Ishikawa (cell line): ENCODE results near the gene SMURF1.

Experiments
- CEBPB ChIP-seq: IDR thresholded peaks from 2 replicates; pipeline ENCODE4 v1.6.1; 2012
- CREB1 ChIP-seq: IDR thresholded peaks from 2 replicates; pipeline ENCODE4 v1.6.1; 2012; ENCODE audit warnings: low read depth
- EGR1 ChIP-seq: IDR thresholded peaks from 2 replicates; pipeline ENCODE4 v1.6.1; 2012
- EP300 ChIP-seq: IDR thresholded peaks from 2 replicates; pipeline ENCODE4 v1.6.1; 2012; ENCODE audit warnings: borderline replicate concordance
- FOXM1 ChIP-seq: IDR thresholded peaks from 2 replicates; pipeline ENCODE4 v1.6.1; 2012; ENCODE audit warnings: low read depth, borderline replicate concordance
- NFIC ChIP-seq: IDR thresholded peaks from 2 replicates; pipeline ENCODE4 v1.6.1; 2012
- RAD21 ChIP-seq: IDR thresholded peaks from 2 replicates; pipeline ENCODE4 v1.6.1; 2012; ENCODE audit warnings: low read depth
- TAF1 ChIP-seq: IDR thresholded peaks from 2 replicates; pipeline ENCODE4 v1.6.1; 2012; ENCODE audit warnings: low read depth, mild to moderate bottlenecking
- TCF12 ChIP-seq: IDR thresholded peaks from 2 replicates; pipeline ENCODE4 v1.6.1; 2012; ENCODE audit warnings: low read depth
- TEAD4 ChIP-seq: IDR thresholded peaks from 2 replicates; pipeline ENCODE4 v1.6.1; 2012
- YY1 ChIP-seq: IDR thresholded peaks from 2 replicates; pipeline ENCODE4 v1.6.1; 2012; ENCODE audit warnings: low read depth
- ZBTB7A ChIP-seq: IDR thresholded peaks from 2 replicates; pipeline ENCODE4 v1.6.1; 2012; ENCODE audit warnings: low read depth
- TF ChIP-seq, protein P1 (sequence below): IDR thresholded peaks from 2 replicates; pipeline ENCODE4 v1.6.1; 2012
- TF ChIP-seq, protein P2 (sequence below): IDR thresholded peaks from 2 replicates; pipeline ENCODE4 v1.6.1; 2012
- TF ChIP-seq, protein P3 (sequence below): IDR thresholded peaks from 2 replicates; pipeline ENCODE4 v1.6.1; 2012; ENCODE audit warnings: low read depth, mild to moderate bottlenecking

SMURF1 gene

DNA sequence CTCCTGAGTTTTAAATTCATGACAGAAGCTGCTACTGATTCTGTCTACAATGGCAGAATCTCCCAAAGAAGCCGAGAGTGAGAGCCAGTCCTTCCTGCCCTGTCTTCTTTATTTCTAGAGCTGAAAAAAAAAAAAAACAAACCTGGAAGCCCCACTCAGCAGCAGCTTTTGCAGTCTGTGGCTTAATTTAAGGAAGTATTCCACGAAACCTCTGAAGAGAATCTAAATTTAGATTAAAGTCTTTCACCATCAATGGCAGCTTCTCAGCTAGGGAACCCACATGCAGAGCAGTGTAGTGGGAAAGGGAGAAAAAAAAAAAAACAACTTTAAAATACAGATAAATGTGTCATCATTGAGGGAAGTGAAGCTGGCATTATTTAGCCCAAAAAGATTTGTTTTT lies 23.4 kb downstream of the SMURF1 start:
- TF ChIP-seq CREB1 (no peak), TEAD4 (no peak), YY1 (no peak), TCF12 (no peak), RAD21 (no peak), EP300 (no peak), TAF1 (no peak), NFIC (no peak), FOXM1 (no peak), EGR1 (no peak)
- TF ChIP-seq, protein P1, sequence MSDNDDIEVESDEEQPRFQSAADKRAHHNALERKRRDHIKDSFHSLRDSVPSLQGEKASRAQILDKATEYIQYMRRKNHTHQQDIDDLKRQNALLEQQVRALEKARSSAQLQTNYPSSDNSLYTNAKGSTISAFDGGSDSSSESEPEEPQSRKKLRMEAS, result no peak
- TF ChIP-seq, protein P2, sequence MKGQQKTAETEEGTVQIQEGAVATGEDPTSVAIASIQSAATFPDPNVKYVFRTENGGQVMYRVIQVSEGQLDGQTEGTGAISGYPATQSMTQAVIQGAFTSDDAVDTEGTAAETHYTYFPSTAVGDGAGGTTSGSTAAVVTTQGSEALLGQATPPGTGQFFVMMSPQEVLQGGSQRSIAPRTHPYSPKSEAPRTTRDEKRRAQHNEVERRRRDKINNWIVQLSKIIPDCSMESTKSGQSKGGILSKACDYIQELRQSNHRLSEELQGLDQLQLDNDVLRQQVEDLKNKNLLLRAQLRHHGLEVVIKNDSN, result no peak

DNA sequence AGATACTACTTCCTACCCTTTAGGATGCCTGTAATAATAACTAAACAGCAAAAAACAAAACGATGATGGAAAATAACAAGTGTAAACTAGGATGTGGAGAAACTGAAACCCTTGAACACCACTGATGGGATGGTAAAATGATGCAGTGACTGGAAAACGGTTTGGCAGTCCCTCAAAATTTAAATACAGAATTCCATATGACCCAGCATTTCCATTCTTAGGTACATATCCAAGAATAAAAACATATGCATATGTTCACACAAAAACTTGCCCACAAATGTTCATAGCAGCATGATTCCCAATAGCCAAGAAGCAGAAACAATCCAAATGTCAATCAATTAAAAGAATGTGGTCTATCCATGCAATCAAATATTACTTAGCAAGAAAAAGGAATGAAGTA lies 25.8 kb downstream of the SMURF1 start:
- TF ChIP-seq YY1 (no peak), EP300 (no peak), TEAD4 (no peak), EGR1 (no peak), ZBTB7A (no peak), NFIC (no peak), RAD21 (no peak), TAF1 (no peak), TCF12 (no peak), CREB1 (no peak), FOXM1 (no peak)
- TF ChIP-seq, protein P2, result no peak
- TF ChIP-seq, protein P3, sequence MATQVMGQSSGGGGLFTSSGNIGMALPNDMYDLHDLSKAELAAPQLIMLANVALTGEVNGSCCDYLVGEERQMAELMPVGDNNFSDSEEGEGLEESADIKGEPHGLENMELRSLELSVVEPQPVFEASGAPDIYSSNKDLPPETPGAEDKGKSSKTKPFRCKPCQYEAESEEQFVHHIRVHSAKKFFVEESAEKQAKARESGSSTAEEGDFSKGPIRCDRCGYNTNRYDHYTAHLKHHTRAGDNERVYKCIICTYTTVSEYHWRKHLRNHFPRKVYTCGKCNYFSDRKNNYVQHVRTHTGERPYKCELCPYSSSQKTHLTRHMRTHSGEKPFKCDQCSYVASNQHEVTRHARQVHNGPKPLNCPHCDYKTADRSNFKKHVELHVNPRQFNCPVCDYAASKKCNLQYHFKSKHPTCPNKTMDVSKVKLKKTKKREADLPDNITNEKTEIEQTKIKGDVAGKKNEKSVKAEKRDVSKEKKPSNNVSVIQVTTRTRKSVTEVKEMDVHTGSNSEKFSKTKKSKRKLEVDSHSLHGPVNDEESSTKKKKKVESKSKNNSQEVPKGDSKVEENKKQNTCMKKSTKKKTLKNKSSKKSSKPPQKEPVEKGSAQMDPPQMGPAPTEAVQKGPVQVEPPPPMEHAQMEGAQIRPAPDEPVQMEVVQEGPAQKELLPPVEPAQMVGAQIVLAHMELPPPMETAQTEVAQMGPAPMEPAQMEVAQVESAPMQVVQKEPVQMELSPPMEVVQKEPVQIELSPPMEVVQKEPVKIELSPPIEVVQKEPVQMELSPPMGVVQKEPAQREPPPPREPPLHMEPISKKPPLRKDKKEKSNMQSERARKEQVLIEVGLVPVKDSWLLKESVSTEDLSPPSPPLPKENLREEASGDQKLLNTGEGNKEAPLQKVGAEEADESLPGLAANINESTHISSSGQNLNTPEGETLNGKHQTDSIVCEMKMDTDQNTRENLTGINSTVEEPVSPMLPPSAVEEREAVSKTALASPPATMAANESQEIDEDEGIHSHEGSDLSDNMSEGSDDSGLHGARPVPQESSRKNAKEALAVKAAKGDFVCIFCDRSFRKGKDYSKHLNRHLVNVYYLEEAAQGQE, result no peak

DNA sequence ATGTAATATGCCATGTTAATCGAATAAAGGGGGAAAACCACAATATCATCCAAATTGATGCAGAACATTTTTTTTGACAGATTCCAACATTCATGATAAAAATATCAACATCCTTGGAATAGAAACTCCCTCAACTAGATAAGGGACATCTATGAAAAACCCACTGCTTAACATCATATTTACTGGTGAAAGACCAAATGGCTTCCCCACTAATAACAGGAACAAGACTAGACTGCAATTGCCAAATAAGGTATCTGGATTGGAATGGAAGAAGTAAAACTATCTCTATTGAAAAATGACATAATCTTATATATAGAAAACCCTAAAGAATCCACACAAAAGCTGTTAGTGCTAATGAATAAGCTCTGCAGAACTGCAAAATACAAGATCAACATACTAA lies 27.8 kb downstream of the SMURF1 start:
- TF ChIP-seq CREB1, result no peak
- TF ChIP-seq RAD21, result no peak
- TF ChIP-seq YY1, result no peak
- TF ChIP-seq CEBPB, result no peak
- TF ChIP-seq, protein P2, result no peak
- TF ChIP-seq TCF12, result no peak
- no peak for TF ChIP-seq EGR1
- TF ChIP-seq ZBTB7A, result no peak
- TF ChIP-seq, protein P1, result no peak
- no peak for TF ChIP-seq EP300
- TF ChIP-seq FOXM1, result no peak
- TF ChIP-seq TEAD4, result no peak
- TF ChIP-seq, protein P3, result no peak
- no peak for TF ChIP-seq TAF1
- no peak for TF ChIP-seq NFIC

DNA sequence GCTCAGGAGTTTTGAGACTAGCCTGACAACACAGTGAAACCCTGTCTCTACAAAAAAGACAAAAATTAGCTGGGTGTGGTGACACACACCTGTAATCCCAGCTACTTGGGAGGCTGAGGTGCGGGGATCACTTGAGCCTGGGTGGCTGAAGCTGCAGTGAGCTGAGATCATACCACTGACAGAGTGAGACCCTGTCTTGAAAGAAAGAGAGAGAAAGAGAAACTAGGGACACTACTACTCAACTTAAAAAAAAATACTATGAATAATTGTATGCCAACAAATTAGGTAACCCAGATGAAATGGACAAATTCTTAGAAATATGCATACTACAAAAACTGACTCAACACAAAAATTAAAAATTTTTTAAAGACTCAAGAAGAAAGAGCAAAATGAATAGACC lies 28.5 kb downstream of the SMURF1 start:
- TF ChIP-seq CREB1, result no peak
- TF ChIP-seq TCF12, result no peak
- no peak for TF ChIP-seq EP300
- no peak for TF ChIP-seq CEBPB
- TF ChIP-seq ZBTB7A, result no peak
- TF ChIP-seq FOXM1, result no peak
- TF ChIP-seq, protein P2, result no peak
- no peak for TF ChIP-seq TAF1
- no peak for TF ChIP-seq TEAD4
- TF ChIP-seq, protein P1, result no peak
- no peak for TF ChIP-seq RAD21
- no peak for TF ChIP-seq YY1
- no peak for TF ChIP-seq EGR1
- TF ChIP-seq, protein P3, result no peak
